HL-60 (cell line): ENCODE data around the gene CHDH.

Experiments used
- DNase-seq, 2 experiments: peaks; one replicate each; pipeline ENCODE4 v3.0.0-alpha.2; 2010 to 2020; ENCODE audit warnings: low read depth in 1 of 2, low spot score in 1 of 2
- H3K27ac ChIP-seq: fragments of 250-450 bp; sonication (Bioruptor Pico); replicated peaks from 2 replicates; pipeline ENCODE4 v1.5.1; 2020; ENCODE audit warnings: mild to moderate bottlenecking, moderate library complexity
- H3K27me3 ChIP-seq: fragments of 250-450 bp; sonication (Bioruptor Pico); 2 replicates; pipeline ENCODE4 v1.5.1; 2021; ENCODE audit warnings: mild to moderate bottlenecking, moderate library complexity; ENCODE audit not compliant: insufficient read depth, poor library complexity, severe bottlenecking
- H3K4me3 ChIP-seq: replicated peaks from 2 replicates; pipeline ENCODE4 v1.5.1; 2011; ENCODE audit warnings: mild to moderate bottlenecking, control low read depth, low read length; ENCODE audit not compliant: insufficient read depth
- GABPA ChIP-seq: IDR thresholded peaks from 2 replicates; pipeline ENCODE4 v1.6.1; 2012; ENCODE audit warnings: low read depth
- POLR2AphosphoS5 ChIP-seq: IDR thresholded peaks from 2 replicates; pipeline ENCODE4 v1.6.1; 2012; ENCODE audit warnings: low read depth
- SPI1 ChIP-seq: IDR thresholded peaks from 2 replicates; pipeline ENCODE4 v1.6.1; 2012; ENCODE audit warnings: low read depth, mild to moderate bottlenecking, borderline replicate concordance
- TF ChIP-seq, protein P1 (sequence below): IDR thresholded peaks from 2 replicates; pipeline ENCODE4 v1.6.1; 2012; ENCODE audit warnings: low read depth; ENCODE audit not compliant: insufficient replicate concordance
- TF ChIP-seq, protein P2 (sequence below): IDR thresholded peaks from one replicate; pipeline ENCODE4 v1.5.1; 2011; ENCODE audit warnings: low read length, control low read depth, inconsistent platforms; ENCODE audit not compliant: insufficient read depth

CHDH gene

DNA sequence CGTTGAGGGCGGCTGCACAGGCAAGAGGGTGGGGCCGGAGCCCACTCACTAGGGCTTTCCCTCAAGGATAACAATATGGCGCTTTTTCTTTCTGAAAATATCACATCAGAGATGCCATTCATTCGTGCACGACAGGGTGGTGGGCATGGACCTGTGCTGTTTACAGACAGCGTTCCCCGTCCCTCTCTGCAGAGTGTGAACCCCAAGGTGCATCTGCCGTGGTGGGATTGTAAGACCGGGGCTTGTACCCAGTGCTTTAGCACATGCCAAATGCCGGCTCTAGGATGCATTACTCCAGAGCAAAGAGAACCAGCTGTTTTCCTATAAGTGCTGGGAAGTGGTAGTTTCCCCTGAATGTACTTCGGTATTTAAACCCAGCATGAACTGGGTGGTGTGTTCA, 37.0 kb downstream of the CHDH start:
- Histone ChIP-seq H3K4me3 (no peak overlapping the region), H3K27ac (no peak overlapping the region), H3K27me3 (no peaks in the 10 kb centered on the region)
- TF ChIP-seq SPI1 (no peak), POLR2AphosphoS5 (no peak), GABPA (no peak)
- TF ChIP-seq, protein P1, sequence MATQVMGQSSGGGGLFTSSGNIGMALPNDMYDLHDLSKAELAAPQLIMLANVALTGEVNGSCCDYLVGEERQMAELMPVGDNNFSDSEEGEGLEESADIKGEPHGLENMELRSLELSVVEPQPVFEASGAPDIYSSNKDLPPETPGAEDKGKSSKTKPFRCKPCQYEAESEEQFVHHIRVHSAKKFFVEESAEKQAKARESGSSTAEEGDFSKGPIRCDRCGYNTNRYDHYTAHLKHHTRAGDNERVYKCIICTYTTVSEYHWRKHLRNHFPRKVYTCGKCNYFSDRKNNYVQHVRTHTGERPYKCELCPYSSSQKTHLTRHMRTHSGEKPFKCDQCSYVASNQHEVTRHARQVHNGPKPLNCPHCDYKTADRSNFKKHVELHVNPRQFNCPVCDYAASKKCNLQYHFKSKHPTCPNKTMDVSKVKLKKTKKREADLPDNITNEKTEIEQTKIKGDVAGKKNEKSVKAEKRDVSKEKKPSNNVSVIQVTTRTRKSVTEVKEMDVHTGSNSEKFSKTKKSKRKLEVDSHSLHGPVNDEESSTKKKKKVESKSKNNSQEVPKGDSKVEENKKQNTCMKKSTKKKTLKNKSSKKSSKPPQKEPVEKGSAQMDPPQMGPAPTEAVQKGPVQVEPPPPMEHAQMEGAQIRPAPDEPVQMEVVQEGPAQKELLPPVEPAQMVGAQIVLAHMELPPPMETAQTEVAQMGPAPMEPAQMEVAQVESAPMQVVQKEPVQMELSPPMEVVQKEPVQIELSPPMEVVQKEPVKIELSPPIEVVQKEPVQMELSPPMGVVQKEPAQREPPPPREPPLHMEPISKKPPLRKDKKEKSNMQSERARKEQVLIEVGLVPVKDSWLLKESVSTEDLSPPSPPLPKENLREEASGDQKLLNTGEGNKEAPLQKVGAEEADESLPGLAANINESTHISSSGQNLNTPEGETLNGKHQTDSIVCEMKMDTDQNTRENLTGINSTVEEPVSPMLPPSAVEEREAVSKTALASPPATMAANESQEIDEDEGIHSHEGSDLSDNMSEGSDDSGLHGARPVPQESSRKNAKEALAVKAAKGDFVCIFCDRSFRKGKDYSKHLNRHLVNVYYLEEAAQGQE, result no peak
- TF ChIP-seq, protein P2, sequence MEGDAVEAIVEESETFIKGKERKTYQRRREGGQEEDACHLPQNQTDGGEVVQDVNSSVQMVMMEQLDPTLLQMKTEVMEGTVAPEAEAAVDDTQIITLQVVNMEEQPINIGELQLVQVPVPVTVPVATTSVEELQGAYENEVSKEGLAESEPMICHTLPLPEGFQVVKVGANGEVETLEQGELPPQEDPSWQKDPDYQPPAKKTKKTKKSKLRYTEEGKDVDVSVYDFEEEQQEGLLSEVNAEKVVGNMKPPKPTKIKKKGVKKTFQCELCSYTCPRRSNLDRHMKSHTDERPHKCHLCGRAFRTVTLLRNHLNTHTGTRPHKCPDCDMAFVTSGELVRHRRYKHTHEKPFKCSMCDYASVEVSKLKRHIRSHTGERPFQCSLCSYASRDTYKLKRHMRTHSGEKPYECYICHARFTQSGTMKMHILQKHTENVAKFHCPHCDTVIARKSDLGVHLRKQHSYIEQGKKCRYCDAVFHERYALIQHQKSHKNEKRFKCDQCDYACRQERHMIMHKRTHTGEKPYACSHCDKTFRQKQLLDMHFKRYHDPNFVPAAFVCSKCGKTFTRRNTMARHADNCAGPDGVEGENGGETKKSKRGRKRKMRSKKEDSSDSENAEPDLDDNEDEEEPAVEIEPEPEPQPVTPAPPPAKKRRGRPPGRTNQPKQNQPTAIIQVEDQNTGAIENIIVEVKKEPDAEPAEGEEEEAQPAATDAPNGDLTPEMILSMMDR, result no peak
- no peak for DNase-seq

DNA sequence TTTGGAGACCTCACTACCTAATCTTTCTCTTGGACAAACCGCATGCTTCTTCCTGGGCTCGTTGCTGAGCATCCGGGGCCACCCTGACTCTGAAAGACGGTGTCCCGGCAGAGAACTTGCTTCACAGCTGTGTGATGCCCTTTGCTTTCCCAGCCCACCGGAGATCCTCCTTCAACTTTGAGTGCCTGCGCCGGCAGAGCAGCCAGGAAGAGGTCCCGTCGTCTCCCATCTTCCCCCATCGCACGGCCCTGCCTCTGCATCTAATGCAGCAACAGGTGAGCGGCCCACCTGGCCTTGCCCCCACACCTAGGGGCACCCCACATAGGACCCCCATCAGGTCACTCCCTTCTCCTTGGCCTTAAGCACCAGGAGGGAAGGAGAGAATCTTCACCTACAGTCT, 37.7 kb downstream of the CHDH start:
- no peak for DNase-seq
- Histone ChIP-seq H3K27ac (no peak overlapping the region), H3K27me3 (no peaks in the 10 kb centered on the region), H3K4me3 (no peak overlapping the region)
- TF ChIP-seq GABPA, result no peak

DNA sequence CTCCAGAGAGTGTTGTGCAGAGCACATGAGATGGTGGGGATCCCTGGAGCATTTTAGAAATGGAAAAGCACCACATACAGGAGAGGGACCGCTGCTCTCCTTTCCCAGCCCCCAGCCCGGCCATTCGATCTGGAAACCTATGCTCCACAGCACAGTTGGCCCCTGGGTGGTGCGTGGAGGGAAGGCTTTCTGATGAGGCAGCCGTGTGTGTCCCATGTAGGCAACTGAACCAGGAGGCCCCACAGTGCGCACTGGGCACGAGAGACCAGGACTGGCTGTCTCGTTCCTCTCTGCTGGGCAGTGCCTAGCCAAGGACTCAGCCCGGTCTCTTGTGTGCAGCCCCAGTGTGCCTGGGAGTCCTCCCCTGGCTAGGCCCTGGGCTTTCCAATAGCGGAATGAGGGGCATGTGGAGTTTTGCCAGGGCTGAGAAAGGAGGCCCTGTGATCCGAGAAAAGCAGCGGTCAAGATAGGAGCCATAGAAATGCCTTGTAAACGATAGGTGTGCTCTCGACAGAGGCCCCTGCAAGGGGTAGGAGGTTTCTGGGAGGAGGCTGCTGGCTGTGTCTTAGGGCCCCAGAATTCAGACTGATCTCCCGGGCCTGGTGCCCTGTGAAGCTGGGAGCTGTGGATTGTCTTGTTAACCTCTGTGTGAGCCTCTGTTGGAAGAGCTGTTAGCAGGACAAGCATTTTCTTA, 39.0 kb downstream of the CHDH start:
- no peak overlapping the region for H3K4me3 ChIP-seq
- no peak overlapping the region for H3K27ac ChIP-seq
- no peak for TF ChIP-seq POLR2AphosphoS5
- TF ChIP-seq, protein P1, result no peak
- no peak for TF ChIP-seq SPI1
- TF ChIP-seq, protein P2, result no peak
- no peak for TF ChIP-seq GABPA
- no peaks in the 10 kb centered on the region for H3K27me3 ChIP-seq
- DNase-seq, result no peak

DNA sequence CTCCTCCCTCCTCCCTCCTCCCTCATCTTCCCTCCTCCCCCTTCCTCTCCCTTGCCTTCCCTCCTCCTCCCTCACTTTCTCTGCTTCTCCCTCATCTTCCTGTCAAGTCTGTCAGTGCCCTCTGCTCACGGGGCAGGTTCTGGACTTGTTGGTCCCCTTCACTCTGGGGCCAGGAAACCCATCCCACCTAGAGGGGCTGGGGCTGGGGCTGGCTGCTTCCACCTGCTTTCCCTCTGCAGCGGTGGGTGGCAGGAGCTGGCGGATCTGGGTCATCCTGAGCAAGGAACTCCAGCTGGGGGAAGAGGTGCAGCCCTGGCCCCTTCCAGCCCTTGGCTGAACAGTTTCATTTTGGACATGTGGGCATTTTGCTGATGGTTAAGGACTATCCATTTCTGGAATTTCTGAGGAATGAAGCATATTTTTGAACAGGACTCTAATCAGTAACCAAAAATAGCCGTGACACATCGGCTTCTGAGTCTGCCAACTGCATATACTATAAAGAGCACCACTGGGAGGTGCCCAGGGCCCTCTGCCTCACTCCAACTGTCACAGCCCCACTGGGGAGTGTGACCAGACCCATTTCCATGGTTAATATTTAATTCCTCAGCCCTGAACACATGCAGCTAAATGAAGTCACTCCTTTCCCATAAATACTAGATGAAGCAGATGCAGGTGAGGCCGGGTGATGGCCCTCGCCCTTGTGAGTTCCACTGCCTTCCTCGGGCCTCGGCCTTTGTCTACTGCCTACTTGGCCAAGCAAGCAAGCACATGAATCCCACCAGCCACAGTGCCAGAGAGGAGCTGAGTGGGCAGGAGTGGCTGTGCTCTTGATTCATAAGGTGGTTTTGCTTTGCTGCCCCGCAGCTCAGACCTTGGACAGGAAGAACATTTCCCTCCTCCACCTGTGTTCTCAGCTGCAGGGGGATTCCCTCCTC, 39.8 kb downstream of the CHDH start:
- TF ChIP-seq, protein P1, result no peak
- TF ChIP-seq GABPA (no peak), SPI1 (no peak), POLR2AphosphoS5 (no peak)
- TF ChIP-seq, protein P2, result no peak
- Histone ChIP-seq H3K27ac (no peak overlapping the region), H3K4me3 (no peak overlapping the region), H3K27me3 (no peaks in the 10 kb centered on the region)
- DNase-seq, result no peak
